Cardiac muscle cell (in vitro differentiated cells and primary cell): ENCODE data around the gene ZNF254. TPM values are rescaled to one million over a fixed set of nuclear protein-coding genes. Genes with fewer than 3 reads are reported as not detected.

Experiments used
- DNase-seq, 2 donors: peaks; one replicate each; pipeline versions ENCODE4 v3.0.0 to v3.0.0-alpha.2; 2010 to 2017; ENCODE audit warnings: low read depth in 1 of 2, low spot score in 1 of 2
- H3K27ac ChIP-seq: fragments of 200-600 bp; sonication (generic); 2 replicates; pipeline ENCODE4 v1.5.1; 2016
- H3K27me3 ChIP-seq: fragments of 200-600 bp; sonication (generic); 2 replicates; pipeline ENCODE4 v1.6.0; 2016; ENCODE audit warnings: control low read depth
- H3K36me3 ChIP-seq: fragments of 200-600 bp; sonication (generic); 2 replicates; pipeline ENCODE4 v1.5.1; 2016; ENCODE audit warnings: control low read depth
- H3K4me1 ChIP-seq: fragments of 200-600 bp; sonication (generic); 2 replicates; pipeline ENCODE4 v1.8.1; 2017; ENCODE audit warnings: low read depth, mild to moderate bottlenecking, mixed run types
- H3K4me3 ChIP-seq: fragments of 200-600 bp; sonication (generic); 2 replicates; pipeline ENCODE4 v1.5.1; 2016; ENCODE audit warnings: mild to moderate bottlenecking
- H3K9me3 ChIP-seq: fragments of 200-600 bp; sonication (generic); 2 replicates; pipeline ENCODE4 v1.5.1; 2017; ENCODE audit warnings: low read depth, mild to moderate bottlenecking, control low read depth
- polyA plus RNA-seq: library from polyadenylated mRNA; unstranded; fragments of >200 nt; fragmentation: Nextera tagmentation; extraction: Ambion mirVana; gene quantifications from 2 replicates; pipeline ENCODE4 v1.2.1, GENCODE V29; 2016
- total RNA-seq: library from RNA; depleted of rRNA; stranded (reverse); fragments of >200 nt; gene quantifications from 2 replicates; pipeline ENCODE4 v1.2.3, GENCODE V29; 2016
- TF ChIP-seq, protein P1 (sequence below): IDR thresholded peaks from 2 replicates; pipeline ENCODE4 v1.5.1; 2012; ENCODE audit warnings: low read depth, mild to moderate bottlenecking, low read length

Gene ZNF254
- total and polyA plus RNA-seq, 2 experiments from 2014 or later = 12.5 to 24.8 TPM

DNA sequence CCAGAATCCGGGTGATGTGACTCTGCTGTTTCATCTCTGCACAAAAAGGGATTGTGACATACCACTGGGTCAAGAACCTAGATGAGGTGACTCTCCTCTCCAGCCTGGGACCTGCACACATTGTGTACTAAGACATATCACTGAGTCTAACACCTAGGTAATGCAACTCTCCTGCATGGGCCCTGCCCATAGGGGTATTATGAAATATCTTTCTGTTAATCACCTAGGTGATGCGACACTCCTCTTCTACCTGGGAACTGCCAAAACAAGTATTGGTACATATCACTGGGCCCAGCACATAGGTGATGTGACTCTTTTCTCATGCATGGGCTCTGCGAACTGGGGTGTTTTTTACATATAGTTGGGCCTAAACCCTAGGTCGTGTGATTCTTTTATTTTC lies 35.5 kb upstream of the ZNF254 start:
- Histone ChIP-seq H3K27me3 (no peaks in the 10 kb centered on the region), H3K4me1 (no peaks in the 10 kb centered on the region), H3K27ac (no peak overlapping the region), H3K9me3 (no peaks in the 10 kb centered on the region), H3K4me3 (no peak overlapping the region), H3K36me3 (peaks cover 69% of the 10 kb centered on the region)
- DNase-seq = no peak
- TF ChIP-seq, protein P1, sequence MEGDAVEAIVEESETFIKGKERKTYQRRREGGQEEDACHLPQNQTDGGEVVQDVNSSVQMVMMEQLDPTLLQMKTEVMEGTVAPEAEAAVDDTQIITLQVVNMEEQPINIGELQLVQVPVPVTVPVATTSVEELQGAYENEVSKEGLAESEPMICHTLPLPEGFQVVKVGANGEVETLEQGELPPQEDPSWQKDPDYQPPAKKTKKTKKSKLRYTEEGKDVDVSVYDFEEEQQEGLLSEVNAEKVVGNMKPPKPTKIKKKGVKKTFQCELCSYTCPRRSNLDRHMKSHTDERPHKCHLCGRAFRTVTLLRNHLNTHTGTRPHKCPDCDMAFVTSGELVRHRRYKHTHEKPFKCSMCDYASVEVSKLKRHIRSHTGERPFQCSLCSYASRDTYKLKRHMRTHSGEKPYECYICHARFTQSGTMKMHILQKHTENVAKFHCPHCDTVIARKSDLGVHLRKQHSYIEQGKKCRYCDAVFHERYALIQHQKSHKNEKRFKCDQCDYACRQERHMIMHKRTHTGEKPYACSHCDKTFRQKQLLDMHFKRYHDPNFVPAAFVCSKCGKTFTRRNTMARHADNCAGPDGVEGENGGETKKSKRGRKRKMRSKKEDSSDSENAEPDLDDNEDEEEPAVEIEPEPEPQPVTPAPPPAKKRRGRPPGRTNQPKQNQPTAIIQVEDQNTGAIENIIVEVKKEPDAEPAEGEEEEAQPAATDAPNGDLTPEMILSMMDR = no peak

DNA sequence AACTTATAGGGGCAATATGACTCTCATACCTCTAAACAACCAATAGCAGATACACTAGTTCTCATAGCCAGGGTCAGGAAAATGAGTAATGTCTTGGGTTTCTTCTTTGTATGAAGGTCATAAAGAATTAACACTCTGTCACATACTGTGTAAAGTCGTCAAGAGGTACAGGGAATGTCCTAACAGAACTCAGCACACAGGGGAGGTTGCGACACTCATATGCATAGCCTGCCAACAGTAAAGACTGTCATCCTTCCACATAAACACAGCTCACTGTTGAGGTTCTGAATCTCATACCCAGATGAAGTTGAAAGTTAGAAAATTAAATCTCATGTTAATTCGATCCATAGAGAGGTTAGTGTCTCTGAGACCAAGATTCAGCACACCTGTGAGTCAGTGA lies 34.2 kb upstream of the ZNF254 start:
- no peaks in the 10 kb centered on the region for H3K9me3 ChIP-seq
- H3K4me3 ChIP-seq = no peak overlapping the region
- H3K4me1 ChIP-seq = no peaks in the 10 kb centered on the region
- H3K27me3 ChIP-seq = no peaks in the 10 kb centered on the region
- TF ChIP-seq, protein P1 = no peak
- H3K36me3 ChIP-seq = peaks cover 67% of the 10 kb centered on the region
- no peak overlapping the region for H3K27ac ChIP-seq
- DNase-seq = peak in 1 of 2 donors; percentile 44

DNA sequence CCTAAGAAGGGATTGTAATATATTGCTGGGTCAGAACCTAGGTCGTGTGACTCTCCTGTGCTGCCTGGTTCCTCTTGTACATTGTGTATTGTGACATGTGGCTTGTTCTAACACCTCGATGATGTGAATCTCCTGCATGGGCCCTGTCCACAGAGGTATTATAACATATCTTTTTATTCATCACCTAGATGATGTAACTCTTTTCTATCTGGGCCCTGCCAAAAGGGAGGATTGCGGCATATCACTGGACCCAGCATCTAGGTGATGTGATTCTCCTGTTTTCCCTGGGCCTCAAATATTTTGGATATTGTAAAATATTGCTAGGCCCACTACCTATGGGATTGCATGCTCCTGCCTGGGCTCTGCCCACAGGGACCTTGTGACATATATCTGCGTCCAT lies 33.4 kb upstream of the ZNF254 start:
- Histone ChIP-seq H3K9me3 (no peaks in the 10 kb centered on the region), H3K27ac (no peak overlapping the region), H3K4me3 (no peak overlapping the region), H3K27me3 (no peaks in the 10 kb centered on the region), H3K4me1 (no peaks in the 10 kb centered on the region), H3K36me3 (peaks cover 63% of the 10 kb centered on the region)
- TF ChIP-seq, protein P1 = no peak
- no peak for DNase-seq

DNA sequence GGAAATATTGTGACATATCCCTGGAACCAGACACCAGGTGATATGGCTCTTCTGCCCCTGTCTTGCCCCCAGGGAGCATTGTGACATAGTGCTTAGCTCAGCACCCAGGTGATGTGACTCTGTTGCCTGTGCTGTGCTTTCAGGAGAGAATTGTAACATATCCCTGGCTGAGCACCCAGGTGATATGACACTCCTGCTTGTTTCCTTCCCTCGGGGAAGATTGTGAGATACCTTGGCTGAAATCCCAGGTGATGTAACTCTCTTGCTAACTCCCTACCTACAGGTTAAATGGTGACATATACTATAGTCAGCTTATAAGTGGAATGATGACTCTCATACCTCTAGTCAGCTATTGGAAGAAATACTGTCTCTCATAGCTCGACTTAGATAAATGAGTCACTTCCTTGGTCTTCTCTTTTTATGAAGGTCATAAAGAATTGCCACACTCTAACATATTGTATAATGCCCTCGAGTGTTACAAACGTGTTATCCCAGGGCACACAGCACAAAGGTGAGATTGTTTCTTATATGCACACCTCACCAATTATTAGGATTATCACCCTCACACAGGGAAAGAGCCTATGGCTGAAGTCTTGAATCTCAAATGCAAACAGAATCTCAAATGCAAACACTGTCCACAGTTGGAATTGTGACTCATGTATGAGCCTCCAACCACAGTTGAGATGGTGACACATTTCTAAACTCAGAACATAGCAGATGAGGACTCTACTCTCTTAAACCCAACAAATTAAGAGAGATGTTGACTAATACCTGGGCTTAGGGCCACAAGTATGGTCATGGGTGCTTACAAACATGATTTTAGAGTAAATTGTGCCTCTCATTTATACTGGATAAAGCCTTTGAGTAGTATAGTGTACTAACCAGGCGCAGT lies 32.7 kb upstream of the ZNF254 start:
- Histone ChIP-seq H3K27ac (no peak overlapping the region), H3K4me1 (no peaks in the 10 kb centered on the region), H3K27me3 (no peaks in the 10 kb centered on the region), H3K36me3 (peaks cover 60% of the 10 kb centered on the region), H3K9me3 (no peaks in the 10 kb centered on the region), H3K4me3 (no peak overlapping the region)
- TF ChIP-seq, protein P1 = no peak
- DNase-seq = peak in 1 of 2 donors; percentile 31

DNA sequence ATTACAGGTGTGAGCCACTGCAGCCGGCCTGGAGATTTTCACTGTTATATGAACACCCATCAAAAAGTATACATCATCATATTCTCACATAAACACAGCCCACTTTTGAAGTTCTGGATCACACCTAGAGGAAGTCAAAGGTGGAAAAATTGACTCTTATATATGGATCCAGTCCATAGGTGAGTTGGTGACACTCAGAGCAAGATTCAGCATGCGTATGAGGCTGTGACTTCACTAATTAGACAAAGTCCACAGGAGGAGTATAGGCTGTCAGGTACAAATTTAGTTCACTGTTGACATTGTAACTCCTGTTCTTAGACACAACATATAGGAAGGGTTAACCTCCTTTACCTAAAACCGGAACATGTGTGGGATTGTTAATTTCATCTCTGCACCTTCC lies 31.4 kb upstream of the ZNF254 start:
- TF ChIP-seq, protein P1 = no peak
- DNase-seq = no peak
- Histone ChIP-seq H3K4me3 (no peak overlapping the region), H3K9me3 (no peaks in the 10 kb centered on the region), H3K36me3 (peaks cover 57% of the 10 kb centered on the region), H3K27ac (no peak overlapping the region), H3K4me1 (no peaks in the 10 kb centered on the region), H3K27me3 (no peaks in the 10 kb centered on the region)
